ENCODE data around the gene KRTAP10-10. TPM values are rescaled to one million over a fixed set of nuclear protein-coding genes. Genes with fewer than 3 reads are reported as not detected.

Gene KRTAP10-10
- total RNA-seq, 1 donor from 2014 or later = not detected

DNA sequence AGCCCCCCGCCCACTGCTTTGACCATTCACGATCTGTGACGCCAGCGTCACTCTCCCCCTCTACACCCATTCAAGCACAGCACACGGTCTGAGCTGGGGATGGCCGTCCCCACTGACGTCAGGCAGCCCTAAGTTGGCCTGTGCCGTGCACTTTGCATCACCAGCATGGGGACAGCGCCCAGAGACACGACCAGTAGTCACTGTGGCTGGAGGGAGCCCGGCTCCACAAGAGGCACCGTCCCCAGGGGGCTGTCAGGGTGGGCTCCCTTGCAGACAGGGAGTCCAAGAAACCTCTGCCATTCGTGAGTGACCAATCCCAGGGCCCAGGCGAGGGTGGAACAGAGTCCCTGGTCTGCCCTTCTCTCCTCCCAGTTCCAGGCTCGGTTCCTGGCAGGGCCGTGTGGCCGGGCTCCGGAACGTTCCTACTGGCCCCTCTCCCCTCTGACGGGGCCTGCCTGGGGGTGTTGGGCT, 23.0 kb upstream of the KRTAP10-10 start:
- H3K4me1 Mint-ChIP-seq = no peaks in the 10 kb centered on the region

DNA sequence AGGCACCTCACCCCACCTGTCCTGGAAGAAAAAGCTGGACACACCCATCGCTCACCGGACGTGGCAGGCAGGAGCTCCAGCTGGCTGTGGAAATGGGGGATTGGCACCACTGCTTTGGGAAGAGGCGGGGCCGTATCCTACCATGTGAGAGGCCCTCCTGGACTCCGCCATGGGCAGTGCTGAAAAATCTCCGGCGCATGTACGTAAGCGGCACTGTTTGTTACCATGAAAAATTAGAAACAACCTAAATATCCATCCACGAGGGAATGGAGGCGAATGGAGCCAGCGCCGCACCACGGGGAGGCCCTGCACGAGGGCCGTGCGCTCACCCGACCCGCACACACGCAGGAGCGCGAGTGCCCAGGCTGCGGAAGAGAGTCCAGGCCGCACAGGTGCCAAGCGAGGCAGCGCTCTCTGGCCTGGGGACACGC, 22.2 kb upstream of the KRTAP10-10 start:
- no peaks in the 10 kb centered on the region for H3K36me3 ChIP-seq
- H3F3A ChIP-seq (ENCODE audit: low read depth) = no peaks in the 10 kb centered on the region
- H3K9me3 ChIP-seq (ENCODE audit: low read depth) = peaks cover 4% of the 10 kb centered on the region
- H3K9ac ChIP-seq = no peak overlapping the region
- DNase-seq (ENCODE audit: low spot score) = no peak
- H3K4me3 Mint-ChIP-seq = no peak overlapping the region
- no peak overlapping the region for H2AFZ ChIP-seq (replicated peaks)
- no peaks in the 10 kb centered on the region for H4K20me1 ChIP-seq (ENCODE audit: low read depth)
- no peaks in the 10 kb centered on the region for H3K79me2 ChIP-seq (ENCODE audit: low read depth)
- no peaks in the 10 kb centered on the region for H3K27me3 ChIP-seq
- peaks cover 5% of the 10 kb centered on the region for H3K4me1 ChIP-seq
- no peaks in the 10 kb centered on the region for H3K4me1 Mint-ChIP-seq
- TF ChIP-seq EZH2phosphoT487 (IDR thresholded peaks at IDR 0.05) (no peak), EZH2 (IDR thresholded peaks at IDR 0.05) (no peak)
- TF ChIP-seq, protein P1, sequence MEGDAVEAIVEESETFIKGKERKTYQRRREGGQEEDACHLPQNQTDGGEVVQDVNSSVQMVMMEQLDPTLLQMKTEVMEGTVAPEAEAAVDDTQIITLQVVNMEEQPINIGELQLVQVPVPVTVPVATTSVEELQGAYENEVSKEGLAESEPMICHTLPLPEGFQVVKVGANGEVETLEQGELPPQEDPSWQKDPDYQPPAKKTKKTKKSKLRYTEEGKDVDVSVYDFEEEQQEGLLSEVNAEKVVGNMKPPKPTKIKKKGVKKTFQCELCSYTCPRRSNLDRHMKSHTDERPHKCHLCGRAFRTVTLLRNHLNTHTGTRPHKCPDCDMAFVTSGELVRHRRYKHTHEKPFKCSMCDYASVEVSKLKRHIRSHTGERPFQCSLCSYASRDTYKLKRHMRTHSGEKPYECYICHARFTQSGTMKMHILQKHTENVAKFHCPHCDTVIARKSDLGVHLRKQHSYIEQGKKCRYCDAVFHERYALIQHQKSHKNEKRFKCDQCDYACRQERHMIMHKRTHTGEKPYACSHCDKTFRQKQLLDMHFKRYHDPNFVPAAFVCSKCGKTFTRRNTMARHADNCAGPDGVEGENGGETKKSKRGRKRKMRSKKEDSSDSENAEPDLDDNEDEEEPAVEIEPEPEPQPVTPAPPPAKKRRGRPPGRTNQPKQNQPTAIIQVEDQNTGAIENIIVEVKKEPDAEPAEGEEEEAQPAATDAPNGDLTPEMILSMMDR (IDR thresholded peaks at IDR 0.05) = no peak
- no peak overlapping the region for H3K27ac ChIP-seq
- no peak overlapping the region for H3K27ac Mint-ChIP-seq
- H3K9me3 Mint-ChIP-seq = peaks cover 38% of the 10 kb centered on the region
- no peak overlapping the region for H3K4me3 ChIP-seq
- H3K4me2 ChIP-seq = no peak overlapping the region
- H3K36me3 Mint-ChIP-seq = no peaks in the 10 kb centered on the region
- H3K27me3 Mint-ChIP-seq (ENCODE audit: insufficient read depth, low read depth) = peaks cover 6% of the 10 kb centered on the region

More for the DNA sequence above, 23.0 kb upstream of the KRTAP10-10 start:
- no peak overlapping the region for H2AFZ ChIP-seq (replicated peaks)
- H3K9me3 ChIP-seq (ENCODE audit: low read depth) = peaks cover 11% of the 10 kb centered on the region
- H3K9me3 Mint-ChIP-seq = peaks cover 38% of the 10 kb centered on the region
- H3K27ac ChIP-seq = no peak overlapping the region
- no peaks in the 10 kb centered on the region for H3K36me3 ChIP-seq
- H4K20me1 ChIP-seq (ENCODE audit: low read depth) = no peaks in the 10 kb centered on the region
- H3K4me3 Mint-ChIP-seq = no peak overlapping the region
- peaks cover 5% of the 10 kb centered on the region for H3K4me1 ChIP-seq
- no peak for DNase-seq (ENCODE audit: low spot score)
- TF ChIP-seq EZH2phosphoT487 (IDR thresholded peaks at IDR 0.05) (no peak), EZH2 (IDR thresholded peaks at IDR 0.05) (no peak)
- TF ChIP-seq, protein P1 (IDR thresholded peaks at IDR 0.05) = no peak
- peaks cover 6% of the 10 kb centered on the region for H3K27me3 Mint-ChIP-seq (ENCODE audit: insufficient read depth, low read depth)
- no peaks in the 10 kb centered on the region for H3K36me3 Mint-ChIP-seq
- no peak overlapping the region for H3K4me2 ChIP-seq
- H3F3A ChIP-seq (ENCODE audit: low read depth) = no peaks in the 10 kb centered on the region
- no peak overlapping the region for H3K4me3 ChIP-seq
- no peak overlapping the region for H3K27ac Mint-ChIP-seq
- H3K79me2 ChIP-seq (ENCODE audit: low read depth) = no peaks in the 10 kb centered on the region
- no peaks in the 10 kb centered on the region for H3K27me3 ChIP-seq
- H3K9ac ChIP-seq = no peak overlapping the region

DNA sequence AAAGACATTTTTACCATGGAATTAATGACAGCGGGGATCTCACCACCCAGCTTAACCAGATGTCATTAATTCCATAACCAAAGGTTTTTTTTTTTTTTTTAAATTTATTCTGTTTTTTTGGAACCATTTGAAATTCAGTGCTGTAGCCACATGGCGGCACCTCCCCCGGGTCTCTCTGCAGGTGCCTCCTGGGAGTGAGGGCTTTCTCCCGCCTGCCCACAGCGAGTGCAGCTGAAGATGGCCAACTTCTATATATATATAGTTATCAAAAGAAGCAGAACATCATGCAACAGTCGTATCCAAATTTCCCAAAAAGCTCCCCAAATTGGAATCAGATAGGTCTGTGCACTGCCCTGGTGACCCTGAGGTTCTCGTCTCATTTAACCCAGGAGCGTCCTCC, 21.7 kb upstream of the KRTAP10-10 start:
- TF ChIP-seq EZH2phosphoT487 (IDR thresholded peaks at IDR 0.05) (no peak), EZH2 (IDR thresholded peaks at IDR 0.05) (no peak)
- TF ChIP-seq, protein P1 (IDR thresholded peaks at IDR 0.05) = no peak
- no peak overlapping the region for H3K27ac Mint-ChIP-seq
- Histone ChIP-seq H3K9me3 (ENCODE audit: low read depth) (no peaks in the 10 kb centered on the region), H3K27me3 (no peaks in the 10 kb centered on the region), H3F3A (ENCODE audit: low read depth) (no peaks in the 10 kb centered on the region), H3K4me3 (no peak overlapping the region), H3K4me2 (no peak overlapping the region), H3K36me3 (no peaks in the 10 kb centered on the region), H3K27ac (no peak overlapping the region), H3K79me2 (ENCODE audit: low read depth) (no peaks in the 10 kb centered on the region), H4K20me1 (ENCODE audit: low read depth) (no peaks in the 10 kb centered on the region), H3K9ac (no peak overlapping the region), H3K4me1 (peaks cover 5% of the 10 kb centered on the region), H2AFZ (replicated peaks) (no peak overlapping the region)
- H3K4me3 Mint-ChIP-seq = no peak overlapping the region
- no peaks in the 10 kb centered on the region for H3K36me3 Mint-ChIP-seq
- H3K9me3 Mint-ChIP-seq = peaks cover 36% of the 10 kb centered on the region
- H3K4me1 Mint-ChIP-seq = no peaks in the 10 kb centered on the region
- DNase-seq (ENCODE audit: low spot score) = no peak
- peaks cover 6% of the 10 kb centered on the region for H3K27me3 Mint-ChIP-seq (ENCODE audit: insufficient read depth, low read depth)

Data from neural progenitor cell (in vitro differentiated cells).